Activated naive CD4-positive, alpha-beta T cell treated with anti-CD3 and anti-CD28 coated beads, Interleukin-2, amount 50 U/mL, for 16 hours (primary cell): Measurements from ENCODE around the gene CAND2.
A peak's percentile ranks its signal among the peaks of the same experiment; 100 is the strongest.
"Not testable (repeated sequence)": the region's sequence is repeated elsewhere in the genome, so short reads cannot be mapped to it uniquely, and the experiment has no call there.

Experiments used
- DNase-seq: peaks from one replicate; pipeline ENCODE4 v3.0.0-alpha.2; 2020

The CAND2 gene

DNA sequence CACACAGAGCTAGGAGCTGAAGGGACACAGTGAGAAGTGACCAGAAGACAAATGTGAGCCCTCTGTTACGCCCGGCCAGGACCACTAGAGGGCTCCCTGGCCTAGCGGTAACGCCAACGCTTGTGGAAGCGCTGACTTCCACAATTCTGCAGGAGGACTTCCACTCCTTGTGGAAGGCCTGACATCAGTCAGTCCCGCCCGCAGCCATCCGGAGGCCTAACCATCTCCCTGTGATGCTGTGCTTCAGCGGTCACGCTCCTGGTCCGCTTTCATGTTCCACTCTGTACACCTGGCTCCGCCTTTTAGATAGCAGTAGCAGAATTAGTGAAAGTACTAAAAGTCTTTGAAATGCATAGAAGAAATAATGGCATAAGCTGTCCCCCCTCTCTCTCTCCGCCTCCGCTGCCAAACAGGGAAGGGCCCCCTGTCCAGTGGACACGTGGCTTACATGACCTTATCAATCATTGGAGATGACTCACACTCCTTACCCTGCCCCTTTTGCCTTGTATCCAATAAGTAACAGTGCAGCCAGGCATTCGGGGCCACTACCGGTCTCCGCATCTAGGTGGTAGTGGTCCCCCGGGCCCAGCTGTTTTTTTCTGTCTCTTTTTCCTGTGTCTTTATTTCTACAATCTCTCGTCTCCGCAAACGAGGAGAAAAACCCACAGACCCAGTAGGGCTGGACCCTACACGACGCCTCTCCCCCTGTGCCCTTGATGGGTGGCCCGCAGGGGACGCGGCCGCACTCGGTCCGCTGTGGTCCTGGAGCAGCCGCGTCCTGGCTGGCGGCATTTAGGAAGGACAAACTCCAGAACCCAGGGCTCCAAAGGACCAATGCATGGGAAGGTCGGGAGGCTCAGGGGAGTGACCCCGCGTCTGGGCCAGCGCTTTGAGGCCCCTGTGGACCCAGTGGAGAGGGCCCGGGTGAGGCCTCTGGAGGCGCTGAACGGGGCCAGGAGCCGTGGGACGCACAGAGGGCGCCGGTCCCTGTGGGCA lies 71.9 kb downstream of the CAND2 start:
- DNase-seq: peak; percentile 55

DNA sequence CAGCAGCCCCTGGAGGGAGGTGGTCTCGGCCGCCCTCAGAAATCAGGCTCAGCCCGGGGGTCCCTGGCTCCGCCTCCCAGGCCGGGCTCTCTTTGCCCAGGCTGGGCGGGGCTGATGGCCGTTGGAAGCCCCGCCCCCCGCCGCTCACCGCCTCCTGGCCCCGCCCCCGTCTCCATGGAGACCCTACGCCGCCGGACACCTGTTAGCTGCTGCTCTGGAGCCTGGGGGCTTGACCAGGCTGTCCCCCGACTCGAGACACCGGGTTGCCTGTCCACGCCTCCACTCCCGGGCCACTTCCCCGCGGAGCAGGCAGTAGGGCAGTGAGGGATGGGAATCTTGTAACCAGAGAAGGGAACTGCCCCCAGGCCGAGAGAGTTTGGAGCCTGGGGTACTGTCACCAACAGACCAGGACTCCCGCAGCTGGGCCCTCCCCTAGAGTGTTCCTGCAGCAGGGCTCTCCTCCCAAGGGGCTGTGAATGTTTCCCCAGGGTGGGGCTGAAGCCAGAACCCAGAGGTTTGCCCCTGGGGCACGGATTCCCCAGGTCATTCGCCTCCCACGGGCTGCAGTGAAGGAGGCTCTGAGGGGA lies 72.6 kb downstream of the CAND2 start:
- no peak for DNase-seq

DNA sequence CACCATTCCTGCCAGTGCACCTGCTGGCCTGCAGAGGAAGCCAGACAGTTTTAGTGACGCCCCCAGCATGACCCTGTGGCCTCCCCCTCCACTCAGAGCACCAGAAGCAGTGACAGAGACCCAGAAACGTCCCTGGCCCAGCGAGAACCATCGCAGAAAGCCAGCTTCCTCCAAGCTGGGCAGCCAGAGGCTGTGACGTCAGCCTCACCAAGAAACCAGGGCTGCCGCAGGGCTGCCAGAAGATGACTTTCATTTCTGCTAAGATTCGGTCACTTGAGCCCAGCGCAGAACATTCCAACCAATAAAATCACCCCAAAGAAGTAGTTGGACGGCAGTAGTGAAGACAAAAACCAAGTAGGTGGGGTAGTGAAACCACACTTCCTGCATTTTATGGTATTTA lies 74.5 kb downstream of the CAND2 start:
- no peak for DNase-seq

DNA sequence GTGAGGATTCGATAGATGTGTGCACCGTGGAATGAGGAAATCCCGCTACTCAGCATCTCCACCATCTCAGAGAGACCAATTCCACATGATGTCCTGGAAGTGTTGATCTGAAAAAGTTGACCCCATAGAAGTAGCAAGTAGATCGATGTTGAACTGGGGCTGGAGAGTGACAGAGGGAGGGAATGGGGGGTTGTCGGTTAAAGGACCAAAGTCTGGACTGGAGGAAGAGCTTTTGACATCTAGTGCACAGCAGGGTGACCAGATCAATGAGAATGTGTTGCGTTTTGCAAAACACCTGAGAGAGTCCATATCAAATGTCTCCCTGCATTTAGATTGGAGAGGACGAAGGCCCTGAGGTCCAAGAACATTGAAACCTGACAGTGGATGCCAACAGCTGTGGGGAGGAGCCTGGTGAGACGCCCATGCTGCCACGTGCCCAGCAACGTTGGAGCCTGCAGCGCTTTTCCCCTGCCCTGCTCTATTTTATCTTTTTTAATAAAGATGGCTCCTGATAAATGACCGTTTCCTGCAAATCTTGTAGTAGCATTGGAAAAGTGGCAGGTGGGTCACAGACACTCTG lies 75.0 kb downstream of the CAND2 start:
- no peak for DNase-seq

DNA sequence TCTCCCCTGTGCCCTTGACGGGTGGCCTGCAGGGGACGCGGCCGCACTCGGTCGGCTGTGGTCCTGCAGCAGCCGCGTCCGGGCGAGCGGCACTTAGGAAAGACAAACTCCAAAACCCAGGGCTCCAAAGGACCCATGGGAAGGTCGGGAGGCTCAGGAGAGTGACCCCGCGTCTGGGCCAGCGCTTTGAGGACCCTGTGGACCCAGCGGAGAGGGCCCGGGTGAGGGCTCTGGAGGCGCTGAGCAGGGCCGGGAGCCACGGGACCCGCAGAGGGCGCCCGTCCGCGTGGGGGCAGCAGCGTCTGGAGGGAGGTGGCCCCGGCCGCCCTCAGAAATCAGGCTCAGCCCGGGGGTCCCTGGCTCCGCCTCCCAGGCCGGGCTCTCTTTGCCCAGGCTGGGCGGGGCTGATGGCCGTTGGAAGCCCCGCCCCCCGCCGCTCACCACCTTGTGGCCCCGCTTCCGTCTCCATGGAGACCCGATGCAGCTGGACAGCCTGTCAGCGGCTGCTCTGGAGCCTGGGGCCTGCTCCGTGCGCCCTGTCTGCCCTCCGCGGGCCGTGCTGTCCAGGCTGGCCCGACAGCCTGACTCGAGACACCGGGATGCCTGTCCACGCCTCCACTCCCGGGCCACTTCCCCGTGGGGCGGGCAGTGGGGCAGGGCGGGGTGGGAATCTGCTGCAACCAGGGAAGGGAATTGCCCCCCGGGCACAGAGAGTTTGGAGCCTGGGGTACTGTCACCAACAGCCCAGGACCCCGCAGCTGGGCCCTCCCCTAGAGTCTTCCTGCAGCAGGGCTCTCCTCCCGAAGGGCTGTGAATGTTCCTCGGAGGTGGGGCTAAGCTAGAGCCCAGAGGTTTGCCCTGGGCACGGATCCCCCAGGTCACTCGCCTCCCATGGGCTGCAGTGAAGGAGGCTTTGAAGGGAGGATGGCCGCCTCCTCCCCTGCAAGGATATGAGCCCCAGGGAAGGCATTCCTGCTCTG lies 79.7 kb downstream of the CAND2 start:
- DNase-seq: peak; percentile 32

DNA sequence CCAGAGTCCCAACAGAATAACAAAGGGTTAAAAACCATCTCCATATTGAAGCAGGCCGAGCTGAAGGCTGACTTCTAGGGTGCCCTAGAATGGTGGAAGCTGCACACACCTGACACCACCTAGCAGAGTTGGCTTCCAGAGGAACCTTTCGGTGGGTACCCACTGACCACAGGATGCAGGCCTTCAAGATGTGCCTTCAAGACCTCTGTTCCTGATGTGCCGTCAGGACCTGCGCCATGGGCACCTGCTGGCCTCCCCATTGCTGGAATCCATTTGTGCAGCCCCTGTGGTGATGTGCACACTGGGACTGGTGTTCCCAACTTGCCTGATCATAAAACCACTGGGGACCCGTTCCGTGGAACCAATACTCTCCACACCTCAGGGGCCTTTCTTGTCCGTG lies 80.6 kb downstream of the CAND2 start:
- DNase-seq: no peak

DNA sequence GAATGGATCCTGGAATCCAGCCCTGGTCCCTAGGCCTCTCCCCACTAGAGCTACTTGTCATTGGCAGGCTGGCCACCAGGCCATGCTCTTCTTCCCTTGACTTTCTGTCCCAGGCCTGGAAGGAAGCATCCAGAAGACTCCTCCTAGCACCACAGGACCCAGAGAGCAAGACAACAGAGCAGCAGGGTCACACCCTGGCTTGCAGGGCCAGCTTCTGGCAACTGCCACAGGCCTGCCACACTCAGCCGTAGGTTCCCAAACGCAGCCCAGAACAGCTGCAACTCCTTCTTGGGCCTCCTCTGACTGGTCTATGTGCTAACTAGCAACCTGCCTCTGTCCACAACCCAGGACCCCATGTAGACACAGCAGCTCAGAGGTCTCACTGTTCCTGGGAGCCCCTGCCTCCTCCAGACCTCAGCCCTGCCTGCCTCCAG lies 81.7 kb downstream of the CAND2 start:
- DNase-seq: no peak

DNA sequence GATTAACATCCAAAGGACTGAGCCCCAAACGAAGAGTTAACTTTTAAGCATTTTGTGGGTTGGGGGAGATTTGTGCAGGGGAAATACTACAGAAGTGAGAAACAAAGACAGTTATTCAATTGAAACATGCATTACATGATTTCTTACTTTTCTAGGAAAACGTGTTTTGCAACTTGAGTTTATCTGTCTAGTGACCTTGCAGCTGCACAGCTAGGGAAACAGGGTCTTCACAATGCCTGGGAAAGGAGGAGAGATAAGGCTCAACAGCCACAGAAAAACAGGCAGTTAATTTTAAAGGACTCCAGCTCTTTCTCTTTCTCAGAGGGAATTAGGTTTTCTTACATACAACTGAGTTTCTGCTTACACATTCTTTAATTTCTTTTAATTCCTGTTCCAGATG lies 82.3 kb downstream of the CAND2 start:
- DNase-seq: not testable (repeated sequence)

DNA sequence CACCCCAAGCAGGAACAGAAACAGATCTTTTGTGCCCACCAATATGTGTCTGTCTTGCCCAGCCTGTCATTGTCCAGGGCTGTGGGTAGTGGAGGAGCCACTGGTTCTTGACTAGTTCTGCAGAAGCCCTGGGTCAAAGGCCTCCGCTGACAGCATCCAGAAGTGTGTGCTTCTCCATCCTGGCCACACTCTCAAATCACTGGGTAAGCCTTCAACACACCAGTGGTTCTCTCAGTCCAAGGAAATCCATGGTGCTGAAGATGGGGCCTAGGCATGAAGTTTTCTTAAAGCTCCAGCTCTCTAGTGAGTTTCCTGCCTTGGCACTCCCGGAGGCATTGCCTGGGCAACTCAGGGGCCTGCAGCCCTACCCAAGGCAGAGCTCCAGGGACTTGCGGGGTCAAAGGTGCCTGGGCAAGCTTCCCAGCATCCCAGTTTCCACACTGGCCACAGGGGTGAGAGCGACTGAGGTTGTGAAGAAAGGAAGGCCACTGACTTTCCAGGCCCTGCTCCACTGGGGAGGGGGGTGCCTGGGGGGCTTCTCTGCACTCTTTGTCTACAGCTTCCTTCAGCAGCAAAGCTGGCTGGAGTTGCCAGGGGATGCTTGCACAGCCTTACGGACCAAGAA lies 82.8 kb downstream of the CAND2 start:
- no peak for DNase-seq

DNA sequence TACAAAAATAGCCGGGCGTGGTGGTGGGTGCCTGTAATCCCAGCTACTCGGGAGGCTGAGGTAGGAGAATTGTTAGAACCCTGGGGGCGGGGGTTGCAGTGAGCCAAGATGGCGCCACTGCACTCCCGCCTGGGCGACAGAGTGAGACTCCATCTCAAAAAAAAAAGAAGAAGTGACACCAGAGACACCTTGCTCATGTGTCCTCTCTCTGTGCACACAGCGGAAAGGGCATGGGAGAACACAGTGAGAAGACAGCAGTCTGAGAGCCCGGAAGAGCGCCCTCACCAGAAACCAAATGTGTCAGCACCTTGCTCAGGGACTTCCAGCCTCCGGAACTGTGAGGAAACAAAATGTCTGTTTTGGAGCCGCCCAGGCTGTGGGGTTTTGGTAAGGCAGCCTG lies 85.4 kb downstream of the CAND2 start:
- not testable (repeated sequence) for DNase-seq

DNA sequence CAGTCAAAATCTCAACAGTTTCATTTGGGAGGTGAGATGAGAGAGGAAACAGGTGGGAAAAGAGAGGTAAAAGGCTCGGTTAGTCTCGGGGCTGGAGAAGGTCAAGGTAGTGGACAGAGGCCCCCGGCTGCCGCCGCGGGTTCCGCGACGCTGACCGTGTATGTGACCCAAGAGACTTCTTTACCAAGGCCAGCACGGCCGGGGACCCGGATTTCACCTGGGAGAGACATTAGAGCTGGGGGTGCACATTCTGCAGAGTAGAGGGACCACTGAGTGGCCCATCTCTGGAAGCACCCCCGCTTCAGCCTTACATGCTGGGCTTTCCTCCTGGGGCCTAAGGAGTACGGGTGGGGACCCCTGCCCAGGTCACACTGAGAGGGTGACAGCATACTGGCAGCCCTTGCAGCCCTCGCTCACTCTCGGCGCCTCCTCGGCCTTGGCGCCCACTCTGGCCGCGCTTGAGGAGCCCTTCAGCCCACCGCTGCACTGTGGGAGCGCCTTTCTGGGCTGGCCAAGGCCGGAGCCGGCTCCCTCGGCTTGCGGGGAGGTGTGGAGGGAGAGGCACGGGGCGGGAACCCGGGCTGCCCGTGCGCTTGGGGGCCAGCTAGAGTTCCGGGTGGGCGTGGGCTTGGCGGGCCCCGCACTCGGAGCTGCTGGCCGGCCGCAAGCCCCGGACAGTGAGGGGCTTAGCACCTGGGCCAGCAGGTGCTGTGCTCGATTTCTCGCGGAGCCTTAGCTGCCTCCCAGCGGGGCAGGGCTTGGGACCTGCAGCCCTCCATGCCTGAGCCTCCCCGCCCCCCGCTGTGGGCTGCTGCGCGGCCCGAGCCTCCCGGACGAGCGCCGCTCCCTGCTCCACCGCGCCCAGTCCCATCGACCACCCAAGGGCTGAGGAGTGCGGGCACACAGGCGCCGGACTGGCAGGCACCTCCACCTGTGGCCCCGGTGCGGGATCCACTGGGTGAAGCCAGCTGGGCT lies 86.1 kb downstream of the CAND2 start:
- no peak for DNase-seq

DNA sequence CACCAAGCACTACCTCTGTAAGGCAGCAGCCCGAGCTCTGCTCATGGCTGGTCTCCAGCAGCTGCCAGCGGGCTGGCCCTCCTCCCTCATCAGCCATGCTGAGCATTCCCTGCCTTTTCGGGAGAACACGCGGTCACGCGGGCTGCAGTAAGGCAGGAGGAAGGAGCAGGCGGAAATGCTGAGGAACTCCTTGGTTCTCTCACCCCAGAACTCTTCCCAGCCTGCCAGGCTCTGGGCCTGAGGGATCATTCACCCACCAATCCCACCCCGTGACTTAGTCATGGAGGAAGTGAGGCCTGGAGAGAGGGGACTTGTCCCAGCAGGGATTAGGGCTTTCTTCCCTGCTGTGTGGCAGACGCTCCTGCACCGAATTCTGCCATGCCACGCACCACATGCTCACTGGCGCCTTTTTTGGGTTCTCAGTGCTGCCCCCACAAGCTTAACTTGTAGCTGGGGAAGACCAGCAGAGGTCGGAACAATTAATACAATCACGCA lies 87.8 kb downstream of the CAND2 start:
- DNase-seq: no peak
